Glutamatergic neuron (in vitro differentiated cells): Measurements from ENCODE around the gene BCKDK. TPM values are rescaled to one million over a fixed set of nuclear protein-coding genes. Genes with fewer than 3 reads are reported as not detected.

Experiments
- DNase-seq: peaks from one replicate; pipeline ENCODE4 v3.0.0; 2022
- H3K27ac Mint-ChIP-seq: one replicate; pipeline ENCODE4 v1.8.0; 2020; ENCODE audit warnings: mild to moderate bottlenecking, mixed read lengths, inconsistent platforms; ENCODE audit not compliant: unreplicated experiment
- H3K27me3 Mint-ChIP-seq: one replicate; pipeline ENCODE4 v1.8.0; 2020; ENCODE audit warnings: mild to moderate bottlenecking, moderate library complexity, mixed read lengths, inconsistent platforms; ENCODE audit not compliant: unreplicated experiment
- H3K36me3 Mint-ChIP-seq: one replicate; pipeline ENCODE4 v1.8.0; 2020; ENCODE audit warnings: mild to moderate bottlenecking, mixed read lengths, inconsistent platforms; ENCODE audit not compliant: unreplicated experiment
- H3K4me1 Mint-ChIP-seq: one replicate; pipeline ENCODE4 v1.8.0; 2020; ENCODE audit warnings: mild to moderate bottlenecking, low read depth, mixed read lengths, inconsistent platforms; ENCODE audit not compliant: unreplicated experiment
- H3K4me3 Mint-ChIP-seq: one replicate; pipeline ENCODE4 v1.8.0; 2020; ENCODE audit warnings: mild to moderate bottlenecking, mixed read lengths, inconsistent platforms; ENCODE audit not compliant: unreplicated experiment
- H3K9me3 Mint-ChIP-seq: one replicate; pipeline ENCODE4 v1.8.0; 2020; ENCODE audit warnings: mild to moderate bottlenecking, moderate library complexity, mixed read lengths, inconsistent platforms; ENCODE audit not compliant: unreplicated experiment
- CTCF ChIP-seq: fragments of 200-600 bp; sonication (generic); IDR thresholded peaks from one replicate; pipeline ENCODE4 v1.5.0; 2021; ENCODE audit not compliant: partially characterized antibody, unreplicated experiment
- total RNA-seq: library from RNA; stranded (reverse); fragmentation: NEBNext Ultra II Directional; extraction: Animal tissue kit (Norgen Biotek cat#: 25700); gene quantifications from one replicate; pipeline ENCODE4 v1.2.1, GENCODE V29; 2021; ENCODE audit not compliant: unreplicated experiment

BCKDK gene
- total RNA-seq, 1 donor from 2014 or later: 62.4 TPM

GRCh38 chr16:31077024-31077423 is 31.2 kb upstream of the BCKDK start:
- Mint-ChIP-seq H3K4me3 (no peak overlapping the region), H3K36me3 (no peaks in the 10 kb centered on the region)
- DNase-seq: no peak

GRCh38 chr16:31077592-31078396 is 30.4 kb upstream of the BCKDK start:
- H3K4me3 Mint-ChIP-seq: no peak overlapping the region

More at GRCh38 chr16:31077024-31077423, 31.2 kb upstream of the BCKDK start:
- Mint-ChIP-seq H3K4me1 (peaks cover 7% of the 10 kb centered on the region), H3K27me3 (peaks cover 2% of the 10 kb centered on the region), H3K27ac (no peak overlapping the region), H3K9me3 (peaks cover 15% of the 10 kb centered on the region)
- no peak for TF ChIP-seq CTCF

GRCh38 chr16:31078597-31079341 is 29.4 kb upstream of the BCKDK start:
- TF ChIP-seq CTCF: no peak
- no peak for DNase-seq
- peaks cover 12% of the 10 kb centered on the region for H3K9me3 Mint-ChIP-seq
- no peak overlapping the region for H3K4me3 Mint-ChIP-seq
- no peak overlapping the region for H3K27ac Mint-ChIP-seq
- peaks cover 9% of the 10 kb centered on the region for H3K4me1 Mint-ChIP-seq
- H3K36me3 Mint-ChIP-seq: no peaks in the 10 kb centered on the region
- peaks cover 2% of the 10 kb centered on the region for H3K27me3 Mint-ChIP-seq

More at GRCh38 chr16:31077592-31078396, 30.4 kb upstream of the BCKDK start:
- peaks cover 4% of the 10 kb centered on the region for H3K27me3 Mint-ChIP-seq
- no peak for DNase-seq
- H3K27ac Mint-ChIP-seq: no peak overlapping the region
- peaks cover 7% of the 10 kb centered on the region for H3K4me1 Mint-ChIP-seq
- H3K36me3 Mint-ChIP-seq: no peaks in the 10 kb centered on the region
- H3K9me3 Mint-ChIP-seq: peaks cover 12% of the 10 kb centered on the region
- TF ChIP-seq CTCF: peak; percentile 15

- H3K4me1 Mint-ChIP-seq: peaks cover 9% of the 10 kb centered on the region
- no peaks in the 10 kb centered on the region for H3K36me3 Mint-ChIP-seq
- peaks cover 2% of the 10 kb centered on the region for H3K27me3 Mint-ChIP-seq
- no peak for TF ChIP-seq CTCF
- H3K9me3 Mint-ChIP-seq: peaks cover 12% of the 10 kb centered on the region
- no peak overlapping the region for H3K27ac Mint-ChIP-seq
- no peak for DNase-seq
- no peak overlapping the region for H3K4me3 Mint-ChIP-seq
Observed at GRCh38 chr16:31079342-31079944, 28.7 kb upstream of the BCKDK start.
